HCT116 (cell line): ENCODE measurements around the gene FAM199X. TPM values are rescaled to one million over a fixed set of nuclear protein-coding genes. Genes with fewer than 3 reads are reported as not detected.
"Not testable (repeated sequence)": the region's sequence is repeated elsewhere in the genome, so short reads cannot be mapped to it uniquely, and the experiment has no call there.

Experiments
- ATAC-seq: fragments of 200-7000 bp; cut with Tn5 transposase; 2 replicates; pipeline ENCODE4 v1.9.1; 2020; ENCODE audit warnings: mild to moderate bottlenecking, moderate library complexity
- BruUV-seq: library from RNA; stranded (reverse); fragments of 400-500 nt; replicated peaks from 2 replicates; lab custom pipeline; 2021; lab: Mats Ljungman, UMichigan
- CTCF ChIA-PET: fragments of 300-600 bp; sonication (Branson Sonifier 250); formaldehyde crosslinking; loops from one replicate; lab custom pipeline; 2021; ENCODE audit warnings: antibody characterized with exemption; lab: Charles Lee
- POLR2A ChIA-PET: fragments of 300-600, 350-600 bp; sonication (Branson Sonifier 250); formaldehyde crosslinking; loops from one replicate; lab custom pipeline; 2021; ENCODE audit warnings: antibody characterized with exemption; lab: Charles Lee
- RAD21 ChIA-PET, 2 experiments: fragments of 300-600 bp; sonication (Branson Sonifier 250); formaldehyde crosslinking; loops; one replicate each; lab custom pipeline; 2023; ENCODE audit warnings: low total read pairs in 2 of 2; ENCODE audit not compliant: uncharacterized antibody in 2 of 2, unreplicated experiment in 2 of 2, low non-redundant PET in 1 of 2; lab: Charles Lee
- DNase-seq: peaks from one replicate; pipeline ENCODE4 v3.0.0-alpha.2; 2010; ENCODE audit warnings: low read depth, low spot score
- H2AFZ ChIP-seq: fragments of 200-600 bp; shearing (Covaris generic), sonication (generic); 2 replicates; pipeline ENCODE4 v1.6.1; 2017; ENCODE audit warnings: low read depth, mixed run types, mixed read lengths, antibody characterized with exemption, low read length; ENCODE audit not compliant: poor library complexity, severe bottlenecking
- H3K27ac ChIP-seq: 2 replicates; pipeline ENCODE4 v1.5.1; 2012; ENCODE audit warnings: low read depth, low read length
- H3K27me3 ChIP-seq: fragments of 200-600 bp; sonication (generic); 2 replicates; pipeline ENCODE4 v1.6.1; 2016; ENCODE audit warnings: mixed run types, low read length, mixed read lengths; ENCODE audit not compliant: insufficient read depth
- H3K36me3 ChIP-seq, 2 experiments: fragments of 200-500 bp in 1 of 2; fragments of 200-600 bp in 1 of 2; sonication (Bioruptor generic) in 1 of 2; sonication (generic) in 1 of 2; 2 replicates each; pipeline versions ENCODE4 v1.5.1 to v1.6.1; 2014 to 2016; ENCODE audit warnings: low read length in 2 of 2, inconsistent platforms in 1 of 2, mixed read lengths in 1 of 2, mixed run types in 1 of 2; ENCODE audit not compliant: insufficient read depth in 2 of 2, control insufficient read depth in 1 of 2
- H3K4me1 ChIP-seq, 2 experiments: fragments of 200-600 bp in 1 of 2; sonication (generic) in 1 of 2; 2 replicates each; pipeline versions ENCODE4 v1.5.1 to v1.6.1; 2012 to 2017; ENCODE audit warnings: low read length in 2 of 2, inconsistent platforms in 1 of 2, mild to moderate bottlenecking in 1 of 2, mixed read lengths in 1 of 2, mixed run types in 1 of 2, moderate library complexity in 1 of 2; ENCODE audit not compliant: insufficient read depth in 2 of 2, control insufficient read depth in 1 of 2
- H3K4me2 ChIP-seq: fragments of 200-600 bp; sonication (generic); 2 replicates; pipeline ENCODE4 v1.6.1; 2017; ENCODE audit warnings: mixed run types, low read length, mixed read lengths
- H3K4me3 ChIP-seq, 2 experiments: fragments of 200-600 bp in 1 of 2; sonication (generic) in 1 of 2; replicated peaks in 1 of 2; 2 replicates each; pipeline ENCODE4 v1.5.1; 2011 to 2016; ENCODE audit warnings: low read length in 2 of 2, control low read depth in 1 of 2, low read depth in 1 of 2, mild to moderate bottlenecking in 1 of 2, mixed read lengths in 1 of 2, mixed run types in 1 of 2
- H3K79me2 ChIP-seq: fragments of 200-600 bp; sonication (generic); 2 replicates; pipeline ENCODE4 v1.6.1; 2017; ENCODE audit warnings: mild to moderate bottlenecking, mixed run types, low read length, moderate library complexity, mixed read lengths; ENCODE audit not compliant: insufficient read depth
- H3K9ac ChIP-seq: fragments of 200-600 bp; sonication (generic); 2 replicates; pipeline ENCODE4 v1.6.1; 2016; ENCODE audit warnings: low read length, mixed read lengths
- H3K9me2 ChIP-seq: fragments of 200-600 bp; sonication (generic), shearing (Covaris generic); 2 replicates; pipeline ENCODE4 v1.6.1; 2017; ENCODE audit warnings: mixed run types, mild to moderate bottlenecking, moderate library complexity; ENCODE audit not compliant: insufficient read depth
- H3K9me3 ChIP-seq, 2 experiments: fragments of 200-500 bp in 1 of 2; fragments of 200-600 bp in 1 of 2; sonication (Bioruptor generic) in 1 of 2; sonication (generic) in 1 of 2; 2 replicates each; pipeline ENCODE4 v1.6.1; 2014 to 2017; ENCODE audit warnings: low read length in 2 of 2, mixed read lengths in 2 of 2, inconsistent platforms in 1 of 2, low read depth in 1 of 2, mild to moderate bottlenecking in 1 of 2, mixed run types in 1 of 2, moderate library complexity in 1 of 2; ENCODE audit not compliant: control insufficient read depth in 1 of 2, insufficient read depth in 1 of 2
- H4K20me1 ChIP-seq: fragments of 200-600 bp; sonication (generic), shearing (Covaris generic); 2 replicates; pipeline ENCODE4 v1.6.1; 2017; ENCODE audit warnings: mixed run types, mild to moderate bottlenecking, moderate library complexity; ENCODE audit not compliant: insufficient read depth
- intact Hi-C: fragments of 100-400 bp; cut with micrococcal nuclease; formaldehyde crosslinking; loops from 2 replicates; pipeline ENCODE4 v1.10.0; 2022
- total RNA-seq: library from RNA; stranded (reverse); gene quantifications from one replicate; pipeline ENCODE4 v1.2.1, GENCODE V29; 2021; ENCODE audit not compliant: unreplicated experiment

Gene FAM199X
- total RNA-seq, 1 experiment from 2014 or later, result 21.1 TPM

DNA sequence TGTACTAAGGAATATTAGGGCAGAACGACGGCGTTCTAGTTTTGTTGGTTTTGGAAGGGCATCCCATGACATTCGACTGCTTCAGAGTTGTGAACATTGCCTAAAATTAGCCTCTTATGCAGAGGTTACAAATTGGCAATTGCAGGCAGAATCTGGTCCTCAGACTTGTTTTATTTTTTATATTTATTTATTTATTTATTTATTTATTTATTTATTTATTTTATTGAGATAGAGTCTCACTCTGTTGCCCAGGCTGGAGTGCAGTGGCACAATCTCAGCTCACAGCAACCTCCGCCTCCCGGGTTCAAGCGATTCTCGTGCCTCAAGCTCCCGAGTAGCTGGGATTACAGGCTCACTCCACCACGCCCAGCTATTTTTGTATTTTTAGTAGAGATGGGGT is 63.8 kb downstream of the FAM199X start:
- H3K4me1 ChIP-seq, DNase-seq, H3K27me3 ChIP-seq, H3K9me2 ChIP-seq, H2AFZ ChIP-seq, H3K9ac ChIP-seq, H3K4me2 ChIP-seq, CTCF ChIA-PET, H3K4me3 ChIP-seq, intact Hi-C loops, H3K27ac ChIP-seq, BruUV-seq, H3K36me3 ChIP-seq, H3K79me2 ChIP-seq, H4K20me1 ChIP-seq, ATAC-seq, POLR2A ChIA-PET, H3K9me3 ChIP-seq, RAD21 ChIA-PET: not testable (repeated sequence)

Other genes with a start within 250 kb of the FAM199X start
- gene TMSB15B, start 203.8 kb upstream of the FAM199X start, total RNA-seq, result 0.39 TPM
- gene H2BW1, start 152.7 kb upstream of the FAM199X start, total RNA-seq, result not detected
- gene H2BW2, start 126.5 kb upstream of the FAM199X start, total RNA-seq, result not detected
- not detected for gene TMSB15C, start 90.2 kb upstream of the FAM199X start, total RNA-seq
- gene ZCCHC18, start 53.9 kb upstream of the FAM199X start, total RNA-seq, result not detected
- gene SLC25A53, start 9.4 kb upstream of the FAM199X start, total RNA-seq, result 3.4 TPM
- not detected for gene ESX1, start 88.5 kb downstream of the FAM199X start, total RNA-seq